Fibroblast of mammary gland (primary cell): Measurements from ENCODE around the gene HCFC1R1.
A peak's percentile ranks its signal among the peaks of the same experiment; 100 is the strongest.

ENCODE experiments used
- DNase-seq: peaks from one replicate; pipeline ENCODE4 v3.0.0-alpha.2; 2010; ENCODE audit warnings: low read depth
- H3K4me3 ChIP-seq: 2 replicates; pipeline ENCODE4 v1.5.1; 2011; ENCODE audit warnings: low read depth, mild to moderate bottlenecking, low read length, moderate library complexity; ENCODE audit not compliant: control insufficient read depth
- CTCF ChIP-seq: conservative IDR thresholded peaks from 2 replicates; pipeline ENCODE4 v1.5.1; 2011; ENCODE audit warnings: low read depth, low read length, inconsistent platforms; ENCODE audit not compliant: control insufficient read depth, insufficient read depth

HCFC1R1 gene

GRCh38 chr16:3025032-3026002 is 1.6 kb upstream of the HCFC1R1 start:
- DNase-seq, result no peak
- H3K4me3 ChIP-seq, result no peak overlapping the region
- TF ChIP-seq CTCF, result no peak

- DNase-seq, result peak; percentile 74
- H3K4me3 ChIP-seq, result peak overlapping the region; percentile 74
- TF ChIP-seq CTCF, result no peak
Measured at GRCh38 chr16:3023415-3023668, 400 bp downstream of the HCFC1R1 start.

GRCh38 chr16:3022684-3023414 is 893 bp downstream of the HCFC1R1 start:
- TF ChIP-seq CTCF, result no peak
- peak; percentile 87 for DNase-seq
- peak overlapping the region; percentile 74 for H3K4me3 ChIP-seq

- H3K4me3 ChIP-seq, result peak overlapping the region; percentile 74
- no peak for TF ChIP-seq CTCF
- DNase-seq, result peak; percentile 96
Measured at GRCh38 chr16:3022208-3022683, 1.5 kb downstream of the HCFC1R1 start.

- peak overlapping the region; percentile 74 for H3K4me3 ChIP-seq
Measured at GRCh38 chr16:3021449-3022207, 2.1 kb downstream of the HCFC1R1 start.

More at GRCh38 chr16:3021449-3022207, 2.1 kb downstream of the HCFC1R1 start:
- TF ChIP-seq CTCF, result peak; percentile 17
- DNase-seq, result peak; percentile 97
